Activated B cell treated with CpG ODN at 0.5 μM for 24 hours (primary cell): ENCODE data around the gene TADA1. TPM values are rescaled to one million over a fixed set of nuclear protein-coding genes. Genes with fewer than 3 reads are reported as not detected.
"Not testable (repeated sequence)": the region's sequence is repeated elsewhere in the genome, so short reads cannot be mapped to it uniquely, and the experiment has no call there.

Experiments
- ATAC-seq: fragments of 200-7000 bp; cut with Tn5 transposase; one replicate; pipeline ENCODE4 v1.10.0; 2021; ENCODE audit warnings: low read depth, mild to moderate bottlenecking, moderate library complexity
- CTCF ChIA-PET: fragments of 350-600 bp; sonication (Branson Sonifier 250); formaldehyde crosslinking; loops from one replicate; lab custom pipeline; 2021; ENCODE audit warnings: antibody characterized with exemption; lab: Charles Lee
- POLR2A ChIA-PET: fragments of 350-600 bp; sonication (Branson Sonifier 250); formaldehyde crosslinking; loops from one replicate; lab custom pipeline; 2021; ENCODE audit warnings: antibody characterized with exemption; lab: Charles Lee
- DNase-seq: peaks from one replicate; pipeline ENCODE4 v3.0.0; 2022
- H3K27ac Mint-ChIP-seq: one replicate; pipeline ENCODE4 v1.8.0; 2020; ENCODE audit warnings: mixed read lengths
- H3K27me3 Mint-ChIP-seq: one replicate; pipeline ENCODE4 v1.8.0; 2021; ENCODE audit warnings: mixed read lengths
- H3K36me3 Mint-ChIP-seq: one replicate; pipeline ENCODE4 v1.8.0; 2021; ENCODE audit warnings: low read depth, mixed read lengths
- H3K4me1 Mint-ChIP-seq: one replicate; pipeline ENCODE4 v1.8.0; 2021; ENCODE audit warnings: mixed read lengths
- H3K4me3 Mint-ChIP-seq: one replicate; pipeline ENCODE4 v1.8.0; 2020; ENCODE audit warnings: mild to moderate bottlenecking, mixed read lengths
- H3K9me3 Mint-ChIP-seq: one replicate; pipeline ENCODE4 v1.8.0; 2020; ENCODE audit warnings: mixed read lengths
- CTCF ChIP-seq: fragments of 200-600 bp; IDR thresholded peaks from one replicate; pipeline ENCODE4 v1.8.0; 2022; ENCODE audit warnings: antibody characterized with exemption, mild to moderate bottlenecking
- intact Hi-C: fragments of 100-400 bp; cut with micrococcal nuclease; formaldehyde crosslinking; loops from one replicate; pipeline ENCODE4 v1.15.1; 2024
- total RNA-seq: library from RNA; stranded (reverse); gene quantifications from 2 replicates; pipeline ENCODE4 v1.2.3, GENCODE V29; 2022

Gene TADA1
- total RNA-seq, 1 donor from 2014 or later = 15.3 TPM

GRCh38 chr1:166836733-166837132 is 39.3 kb downstream of the TADA1 start:
- no peak for TF ChIP-seq CTCF
- no peak overlapping the region for H3K4me3 Mint-ChIP-seq
- H3K4me1 Mint-ChIP-seq = peaks cover 29% of the 10 kb centered on the region
- ATAC-seq (no peak), DNase-seq (no peak)
- H3K27me3 Mint-ChIP-seq = peaks cover 7% of the 10 kb centered on the region
- ChIA-PET CTCF (interaction anchor here (1.3 kb wide), 1 partner anchor 74 kb away, joined by 4 read pairs; no protein-coding TSS in a partner anchor), POLR2A (no interaction called here)
- H3K36me3 Mint-ChIP-seq = peaks cover 16% of the 10 kb centered on the region
- H3K27ac Mint-ChIP-seq = no peak overlapping the region
- intact Hi-C loops = loop anchor here (5.0 kb wide), 1 partner anchor 344 kb away; no protein-coding TSS in a partner anchor
- H3K9me3 Mint-ChIP-seq = no peaks in the 10 kb centered on the region

GRCh38 chr1:166829762-166830161 is 46.3 kb downstream of the TADA1 start:
- H3K4me3 Mint-ChIP-seq, DNase-seq, intact Hi-C loops, H3K27ac Mint-ChIP-seq, H3K36me3 Mint-ChIP-seq, ATAC-seq, CTCF ChIA-PET, H3K4me1 Mint-ChIP-seq: not testable (repeated sequence)
- Mint-ChIP-seq H3K27me3 (peaks cover 11% of the 10 kb centered on the region), H3K9me3 (peaks cover 17% of the 10 kb centered on the region)
- POLR2A ChIA-PET = interaction anchor here (1.5 kb wide), 1 partner anchor 9 kb away, joined by 6 read pairs; the partner anchor contains the start of gene POGK

- CTCF ChIA-PET = no interaction called here
Measured at GRCh38 chr1:166827426-166827825, 48.6 kb downstream of the TADA1 start.

GRCh38 chr1:166822385-166822784 is 53.7 kb downstream of the TADA1 start:
- no peaks in the 10 kb centered on the region for H3K4me1 Mint-ChIP-seq
- H3K27me3 Mint-ChIP-seq = peaks cover 10% of the 10 kb centered on the region
- POLR2A ChIA-PET = no interaction called here
- H3K27ac Mint-ChIP-seq = no peak overlapping the region
- ATAC-seq (no peak), DNase-seq (no peak)
- no peaks in the 10 kb centered on the region for H3K36me3 Mint-ChIP-seq
- peaks cover 15% of the 10 kb centered on the region for H3K9me3 Mint-ChIP-seq
- no peak overlapping the region for H3K4me3 Mint-ChIP-seq
- TF ChIP-seq CTCF = no peak
- CTCF ChIA-PET = no interaction called here
- intact Hi-C loops = no loop called here

More at GRCh38 chr1:166827426-166827825, 48.6 kb downstream of the TADA1 start:
- intact Hi-C loops = no loop called here
- DNase-seq (no peak), ATAC-seq (no peak)
- no peaks in the 10 kb centered on the region for H3K4me1 Mint-ChIP-seq
- peaks cover 17% of the 10 kb centered on the region for H3K9me3 Mint-ChIP-seq
- no peak overlapping the region for H3K27ac Mint-ChIP-seq
- no peak overlapping the region for H3K4me3 Mint-ChIP-seq
- POLR2A ChIA-PET = no interaction called here
- no peak for TF ChIP-seq CTCF
- no peaks in the 10 kb centered on the region for H3K36me3 Mint-ChIP-seq
- H3K27me3 Mint-ChIP-seq = peaks cover 7% of the 10 kb centered on the region

- no peak overlapping the region for H3K4me3 Mint-ChIP-seq
- peaks cover 20% of the 10 kb centered on the region for H3K9me3 Mint-ChIP-seq
- no peaks in the 10 kb centered on the region for H3K36me3 Mint-ChIP-seq
- DNase-seq (no peak), ATAC-seq (no peak)
- H3K27ac Mint-ChIP-seq = no peak overlapping the region
- intact Hi-C loops = no loop called here
- CTCF ChIA-PET = no interaction called here
- no peak for TF ChIP-seq CTCF
- H3K4me1 Mint-ChIP-seq = no peaks in the 10 kb centered on the region
- H3K27me3 Mint-ChIP-seq = peaks cover 14% of the 10 kb centered on the region
- POLR2A ChIA-PET = no interaction called here
Measured at GRCh38 chr1:166819974-166820373, 56.1 kb downstream of the TADA1 start.

- Mint-ChIP-seq H3K4me1 (no peaks in the 10 kb centered on the region), H3K27ac (no peak overlapping the region)
Measured at GRCh38 chr1:166814611-166815010, 61.5 kb downstream of the TADA1 start.

More at GRCh38 chr1:166814611-166815010, 61.5 kb downstream of the TADA1 start:
- no peak for TF ChIP-seq CTCF
- DNase-seq = no peak
- Mint-ChIP-seq H3K27me3 (peaks cover 26% of the 10 kb centered on the region), H3K9me3 (peaks cover 14% of the 10 kb centered on the region), H3K4me3 (no peak overlapping the region), H3K36me3 (no peaks in the 10 kb centered on the region)
- CTCF ChIA-PET = no interaction called here
- intact Hi-C loops = no loop called here
- ATAC-seq = no peak
- POLR2A ChIA-PET = interaction anchor here (0.6 kb wide), 1 partner anchor 24 kb away, joined by 3 read pairs; the partner anchor contains the start of gene POGK
